Measurements from ENCODE around the gene RGP1. TPM values are rescaled to one million over a fixed set of nuclear protein-coding genes. Genes with fewer than 3 reads are reported as not detected.

Gene RGP1
- polyA plus RNA-seq, 3 donors = 2.3 to 9.0 (median 3.3) TPM

DNA sequence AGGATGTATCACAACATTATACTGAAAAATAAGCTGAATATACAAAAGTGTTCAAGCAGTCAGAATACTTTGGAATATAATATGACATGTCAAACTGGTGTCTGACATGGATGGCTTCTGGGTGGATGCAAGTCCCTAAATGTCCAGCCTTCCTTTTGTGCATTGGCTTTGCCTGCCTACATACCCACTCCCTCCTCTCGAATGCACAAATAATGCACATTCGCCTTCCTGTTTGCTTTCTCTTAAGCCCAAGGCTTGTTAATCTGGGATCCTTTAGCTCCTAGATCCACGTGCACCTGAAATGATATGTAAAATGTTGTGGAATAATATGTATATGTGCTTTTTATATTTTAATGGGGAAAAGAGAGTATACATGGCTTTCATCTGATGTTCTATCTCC lies 29.4 kb downstream of the RGP1 start:
- Histone ChIP-seq H3K9me3 (replicated peaks in 1 of 2; ENCODE audit: control insufficient read depth in 1 of 2, insufficient read depth in 1 of 2, low read length in 2 of 2) (no peaks in the 10 kb centered on the region), H3K79me2 (ENCODE audit: insufficient read depth, low read length) (no peaks in the 10 kb centered on the region), H3K9ac (ENCODE audit: insufficient read depth, low read length, poor library complexity, severe bottlenecking) (no peak overlapping the region), H4K20me1 (ENCODE audit: insufficient read depth, low read length) (no peaks in the 10 kb centered on the region), H3K27me3 (ENCODE audit: control insufficient read depth in 2 of 2, insufficient read depth in 2 of 2, low read length in 2 of 2) (no peaks in the 10 kb centered on the region), H3K27ac (ENCODE audit: low read depth in 1 of 2, low read length in 2 of 2) (no peak overlapping the region), H3K4me2 (replicated peaks; ENCODE audit: extremely low read depth, low read length, poor library complexity, severe bottlenecking) (no peak overlapping the region), H3K4me3 (replicated peaks in 1 of 3; ENCODE audit: low read depth in 2 of 3, low read length in 3 of 3) (no peak overlapping the region), H2AFZ (ENCODE audit: insufficient read depth, low read depth, low read length, poor library complexity, severe bottlenecking) (no peak overlapping the region), H3K36me3 (replicated peaks in 1 of 2; ENCODE audit: control insufficient read depth in 1 of 2, insufficient read depth in 2 of 2, low read length in 2 of 2) (no peaks in the 10 kb centered on the region), H3K4me1 (ENCODE audit: control insufficient read depth in 1 of 2, insufficient read depth in 2 of 2, low read length in 2 of 2) (peaks cover 15 to 16% of the 10 kb centered on the region in 2 donors)
- Mint-ChIP-seq H3K4me1 (peaks cover 16% of the 10 kb centered on the region), H3K4me3 (no peak overlapping the region), H3K9me3 (peaks cover 0 to 3% (median 0%) of the 10 kb centered on the region in 7 donors), H3K27me3 (ENCODE audit: low read depth in 3 of 3) (peaks cover 0 to 2% (median 1%) of the 10 kb centered on the region in 3 donors), H3K36me3 (no peaks in the 10 kb centered on the region), H3K27ac (no peak overlapping the region)
- intact Hi-C loops (cut with micrococcal nuclease) = no loop called here
- no peak for DNase-seq
- WGBS (ENCODE audit: insufficient coverage) = no CpG with 5 or more reads among the region's 3 CpGs
- TF ChIP-seq, protein P1, sequence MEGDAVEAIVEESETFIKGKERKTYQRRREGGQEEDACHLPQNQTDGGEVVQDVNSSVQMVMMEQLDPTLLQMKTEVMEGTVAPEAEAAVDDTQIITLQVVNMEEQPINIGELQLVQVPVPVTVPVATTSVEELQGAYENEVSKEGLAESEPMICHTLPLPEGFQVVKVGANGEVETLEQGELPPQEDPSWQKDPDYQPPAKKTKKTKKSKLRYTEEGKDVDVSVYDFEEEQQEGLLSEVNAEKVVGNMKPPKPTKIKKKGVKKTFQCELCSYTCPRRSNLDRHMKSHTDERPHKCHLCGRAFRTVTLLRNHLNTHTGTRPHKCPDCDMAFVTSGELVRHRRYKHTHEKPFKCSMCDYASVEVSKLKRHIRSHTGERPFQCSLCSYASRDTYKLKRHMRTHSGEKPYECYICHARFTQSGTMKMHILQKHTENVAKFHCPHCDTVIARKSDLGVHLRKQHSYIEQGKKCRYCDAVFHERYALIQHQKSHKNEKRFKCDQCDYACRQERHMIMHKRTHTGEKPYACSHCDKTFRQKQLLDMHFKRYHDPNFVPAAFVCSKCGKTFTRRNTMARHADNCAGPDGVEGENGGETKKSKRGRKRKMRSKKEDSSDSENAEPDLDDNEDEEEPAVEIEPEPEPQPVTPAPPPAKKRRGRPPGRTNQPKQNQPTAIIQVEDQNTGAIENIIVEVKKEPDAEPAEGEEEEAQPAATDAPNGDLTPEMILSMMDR (IDR thresholded peaks at IDR 0.05) = no peak

DNA sequence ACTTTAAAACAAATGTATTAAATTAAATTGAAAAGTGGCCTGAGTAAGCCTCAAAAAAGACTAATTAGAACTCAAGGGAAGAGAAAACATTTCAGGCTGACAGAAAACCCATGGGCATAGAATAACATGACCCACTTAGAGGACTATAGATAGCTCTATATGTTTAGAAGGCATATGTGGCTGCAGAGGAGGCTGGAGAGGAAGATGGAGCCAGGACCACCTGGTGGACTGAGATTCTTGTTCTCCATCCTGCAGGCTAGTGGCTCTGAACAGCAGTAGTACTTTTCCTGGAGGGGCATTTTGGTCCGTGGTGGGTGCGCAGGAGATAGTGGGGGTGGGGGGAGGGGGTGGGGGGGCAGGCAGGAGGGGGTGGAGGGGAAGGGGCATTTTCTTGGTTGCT lies 32.0 kb downstream of the RGP1 start:
- no peak overlapping the region for H3K4me2 ChIP-seq (replicated peaks; ENCODE audit: extremely low read depth, low read length, poor library complexity, severe bottlenecking)
- no peak overlapping the region for H3K9ac ChIP-seq (ENCODE audit: insufficient read depth, low read length, poor library complexity, severe bottlenecking)
- no peaks in the 10 kb centered on the region for H3K36me3 Mint-ChIP-seq
- H3K4me3 Mint-ChIP-seq = no peak overlapping the region
- no peak overlapping the region for H3K27ac Mint-ChIP-seq
- TF ChIP-seq, protein P1 (IDR thresholded peaks at IDR 0.05) = no peak
- H3K27me3 ChIP-seq (ENCODE audit: control insufficient read depth in 2 of 2, insufficient read depth in 2 of 2, low read length in 2 of 2) = no peaks in the 10 kb centered on the region
- no peak overlapping the region for H3K27ac ChIP-seq (ENCODE audit: low read depth in 1 of 2, low read length in 2 of 2)
- DNase-seq = no peak
- no peak overlapping the region for H3K4me3 ChIP-seq (replicated peaks in 1 of 3; ENCODE audit: low read depth in 2 of 3, low read length in 3 of 3)
- WGBS (ENCODE audit: insufficient coverage) = no CpG with 5 or more reads among the region's 2 CpGs
- H2AFZ ChIP-seq (ENCODE audit: insufficient read depth, low read depth, low read length, poor library complexity, severe bottlenecking) = no peak overlapping the region
- intact Hi-C loops (cut with micrococcal nuclease) = no loop called here
- H3K79me2 ChIP-seq (ENCODE audit: insufficient read depth, low read length) = no peaks in the 10 kb centered on the region
- H3K36me3 ChIP-seq (replicated peaks in 1 of 2; ENCODE audit: control insufficient read depth in 1 of 2, insufficient read depth in 2 of 2, low read length in 2 of 2) = no peaks in the 10 kb centered on the region
- H3K4me1 ChIP-seq (ENCODE audit: control insufficient read depth in 1 of 2, insufficient read depth in 2 of 2, low read length in 2 of 2) = peaks cover 4% of the 10 kb centered on the region in 2 donors
- peaks cover 0 to 3% (median 0%) of the 10 kb centered on the region in 7 donors for H3K9me3 Mint-ChIP-seq
- no peaks in the 10 kb centered on the region for H4K20me1 ChIP-seq (ENCODE audit: insufficient read depth, low read length)
- no peaks in the 10 kb centered on the region for H3K9me3 ChIP-seq (replicated peaks in 1 of 2; ENCODE audit: control insufficient read depth in 1 of 2, insufficient read depth in 1 of 2, low read length in 2 of 2)
- H3K4me1 Mint-ChIP-seq = peaks cover 3% of the 10 kb centered on the region
- peaks cover 0 to 1% (median 0%) of the 10 kb centered on the region in 3 donors for H3K27me3 Mint-ChIP-seq (ENCODE audit: low read depth in 3 of 3)

Data from CD14-positive monocyte (primary cell).